Measurements from ENCODE around the gene TOM1.

DNA sequence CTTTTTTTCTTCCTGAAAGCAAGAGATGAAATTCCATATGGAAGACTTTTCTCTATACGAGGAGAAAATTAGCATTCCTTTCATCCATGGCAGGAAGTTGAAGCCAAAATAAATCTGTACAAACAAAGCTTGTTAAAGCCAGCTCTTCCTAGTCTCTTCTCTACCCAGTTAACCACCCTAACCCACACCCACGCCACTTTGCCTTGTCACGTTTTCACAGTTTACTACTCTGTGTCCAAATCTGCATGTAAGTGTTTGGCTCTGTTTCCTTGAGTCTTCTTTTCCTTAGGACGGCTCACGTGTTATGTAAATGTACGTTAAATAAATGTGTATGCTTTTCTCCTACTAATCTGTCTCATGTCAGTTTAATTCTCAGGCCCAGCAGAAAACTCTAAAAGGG lies 74.1 kb downstream of the TOM1 start:
- TF ChIP-seq MAX (IDR thresholded peaks at IDR 0.05) (no peak), EP300 (IDR thresholded peaks at IDR 0.05; ENCODE audit: borderline replicate concordance) (no peak), TEAD4 (IDR thresholded peaks at IDR 0.05) (no peak), RAD21 (IDR thresholded peaks at IDR 0.05; ENCODE audit: low read depth) (no peak), TCF12 (IDR thresholded peaks at IDR 0.05; ENCODE audit: low read depth) (no peak), TAF1 (IDR thresholded peaks at IDR 0.05; ENCODE audit: low read depth) (no peak), CEBPB (IDR thresholded peaks at IDR 0.05) (no peak), CREB1 (IDR thresholded peaks at IDR 0.05; ENCODE audit: low read depth) (no peak), REST (IDR thresholded peaks at IDR 0.05; ENCODE audit: low read depth) (no peak), EGR1 (IDR thresholded peaks at IDR 0.05) (no peak), ZBTB7A (IDR thresholded peaks at IDR 0.05; ENCODE audit: low read depth) (no peak), YY1 (IDR thresholded peaks at IDR 0.05; ENCODE audit: low read depth) (no peak), NFIC (IDR thresholded peaks at IDR 0.05) (no peak), USF1 (IDR thresholded peaks at IDR 0.05) (no peak)
